ENCODE measurements around the gene SFMBT2.

The SFMBT2 gene

GRCh38 chr10:7428673-7429350 is 18.0 kb upstream of the SFMBT2 start:
- Histone ChIP-seq H3K4me2 (ENCODE audit: low read length) (no peak overlapping the region), H3K4me3 (ENCODE audit: low read length) (no peak overlapping the region), H2AFZ (ENCODE audit: low read depth, low read length) (no peak overlapping the region; the same call in 1 of the 2 replicates), H3K79me2 (ENCODE audit: low read length) (no peaks in the 10 kb centered on the region), H3K36me3 (replicated peaks; ENCODE audit: low read depth, low read length) (no peaks in the 10 kb centered on the region), H4K20me1 (ENCODE audit: insufficient read depth, low read length) (no peaks in the 10 kb centered on the region), H3K9ac (ENCODE audit: low read length) (no peak overlapping the region), H3K27ac (ENCODE audit: low read length) (no peak overlapping the region), H3K9me3 (ENCODE audit: insufficient read depth, low read length) (no peaks in the 10 kb centered on the region), H3K27me3 (ENCODE audit: low read depth, low read length) (no peaks in the 10 kb centered on the region), H3K4me1 (ENCODE audit: low read length) (peaks cover 47% of the 10 kb centered on the region)
- TF ChIP-seq CTCF (IDR thresholded peaks at IDR 0.05; ENCODE audit: low read depth, low read length) (no peak), EZH2phosphoT487 (IDR thresholded peaks at IDR 0.05; ENCODE audit: low read depth) (no peak)

GRCh38 chr10:7426349-7426748 is 15.5 kb upstream of the SFMBT2 start:
- no peak overlapping the region for H3K4me3 ChIP-seq (ENCODE audit: low read length)
- TF ChIP-seq CTCF (IDR thresholded peaks at IDR 0.05; ENCODE audit: low read depth, low read length) (no peak), EZH2phosphoT487 (IDR thresholded peaks at IDR 0.05; ENCODE audit: low read depth) (no peak)

GRCh38 chr10:7425691-7426090 is 14.9 kb upstream of the SFMBT2 start:
- peak overlapping the region; percentile 3; the same call in 1 of the 2 replicates for H3K4me2 ChIP-seq (ENCODE audit: low read length)
- H3K27ac ChIP-seq (ENCODE audit: low read length), result no peak overlapping the region
- no peaks in the 10 kb centered on the region for H3K36me3 ChIP-seq (replicated peaks; ENCODE audit: low read depth, low read length)
- H2AFZ ChIP-seq (ENCODE audit: low read depth, low read length), result no peak overlapping the region
- H3K4me1 ChIP-seq (ENCODE audit: low read length), result peaks cover 53% of the 10 kb centered on the region
- no peak for TF ChIP-seq CTCF (IDR thresholded peaks at IDR 0.05; ENCODE audit: low read depth, low read length)
- TF ChIP-seq EZH2phosphoT487 (IDR thresholded peaks at IDR 0.05; ENCODE audit: low read depth), result no peak
- no peaks in the 10 kb centered on the region for H3K9me3 ChIP-seq (ENCODE audit: insufficient read depth, low read length)
- no peaks in the 10 kb centered on the region for H3K27me3 ChIP-seq (ENCODE audit: low read depth, low read length)
- H3K9ac ChIP-seq (ENCODE audit: low read length), result no peak overlapping the region; the same call in 1 of the 2 replicates
- no peaks in the 10 kb centered on the region for H3K79me2 ChIP-seq (ENCODE audit: low read length)
- no peaks in the 10 kb centered on the region for H4K20me1 ChIP-seq (ENCODE audit: insufficient read depth, low read length)
- H3K4me3 ChIP-seq (ENCODE audit: low read length), result no peak overlapping the region

More at GRCh38 chr10:7426349-7426748, 15.5 kb upstream of the SFMBT2 start:
- Histone ChIP-seq H3K9me3 (ENCODE audit: insufficient read depth, low read length) (no peaks in the 10 kb centered on the region), H3K27ac (ENCODE audit: low read length) (no peak overlapping the region), H3K9ac (ENCODE audit: low read length) (no peak overlapping the region), H3K4me2 (ENCODE audit: low read length) (no peak overlapping the region), H3K4me1 (ENCODE audit: low read length) (peaks cover 47% of the 10 kb centered on the region), H4K20me1 (ENCODE audit: insufficient read depth, low read length) (no peaks in the 10 kb centered on the region), H3K27me3 (ENCODE audit: low read depth, low read length) (no peaks in the 10 kb centered on the region), H3K36me3 (replicated peaks; ENCODE audit: low read depth, low read length) (no peaks in the 10 kb centered on the region), H2AFZ (ENCODE audit: low read depth, low read length) (no peak overlapping the region), H3K79me2 (ENCODE audit: low read length) (no peaks in the 10 kb centered on the region)

GRCh38 chr10:7424919-7425318 is 14.1 kb upstream of the SFMBT2 start:
- H3K79me2 ChIP-seq (ENCODE audit: low read length), result no peaks in the 10 kb centered on the region
- H3K4me2 ChIP-seq (ENCODE audit: low read length), result peak overlapping the region; percentile 75
- H4K20me1 ChIP-seq (ENCODE audit: insufficient read depth, low read length), result no peaks in the 10 kb centered on the region
- no peaks in the 10 kb centered on the region for H3K27me3 ChIP-seq (ENCODE audit: low read depth, low read length)
- no peaks in the 10 kb centered on the region for H3K9me3 ChIP-seq (ENCODE audit: insufficient read depth, low read length)
- TF ChIP-seq EZH2phosphoT487 (IDR thresholded peaks at IDR 0.05; ENCODE audit: low read depth), result no peak
- TF ChIP-seq CTCF (IDR thresholded peaks at IDR 0.05; ENCODE audit: low read depth, low read length), result no peak
- 0 out of 2 replicates have a peak overlapping the region, but pooled peaks have one; percentile 4 for H3K9ac ChIP-seq (ENCODE audit: low read length)
- no peak overlapping the region for H3K4me3 ChIP-seq (ENCODE audit: low read length)
- H3K27ac ChIP-seq (ENCODE audit: low read length), result peak overlapping the region; percentile 27
- H2AFZ ChIP-seq (ENCODE audit: low read depth, low read length), result no peak overlapping the region
- no peaks in the 10 kb centered on the region for H3K36me3 ChIP-seq (replicated peaks; ENCODE audit: low read depth, low read length)
- peaks cover 61% of the 10 kb centered on the region for H3K4me1 ChIP-seq (ENCODE audit: low read length)
